ENCODE measurements around the gene PROM1.

GRCh38 chr4:16018841-16019240 lies 65.0 kb downstream of the PROM1 start:
- TF ChIP-seq HDGF (IDR thresholded peaks at IDR 0.05; ENCODE audit: borderline replicate concordance) (no peak), CTBP1 (IDR thresholded peaks at IDR 0.05; ENCODE audit: borderline replicate concordance) (no peak)
